Fibroblast of gingiva (primary cell): ENCODE data around the gene C5orf63.
"Not testable (repeated sequence)": the region's sequence is repeated elsewhere in the genome, so short reads cannot be mapped to it uniquely, and the experiment has no call there.

Experiments used
- DNase-seq: peaks from one replicate; pipeline ENCODE4 v3.0.0-alpha.2; 2011; ENCODE audit warnings: low read depth

Gene C5orf63

GRCh38 chr5:127074466-127074865 is 1.2 kb upstream of the C5orf63 start:
- DNase-seq: no peak

- DNase-seq: no peak
Observed at GRCh38 chr5:127070243-127070642, 3.1 kb downstream of the C5orf63 start.

- DNase-seq: peak; percentile 14
Observed at GRCh38 chr5:127068493-127069214, 4.6 kb downstream of the C5orf63 start.

GRCh38 chr5:127066721-127067120 is 6.6 kb downstream of the C5orf63 start:
- no peak for DNase-seq

- DNase-seq: no peak
Observed at GRCh38 chr5:127064253-127064840, 9.0 kb downstream of the C5orf63 start.

- no peak for DNase-seq
Observed at GRCh38 chr5:127063257-127063913, 9.9 kb downstream of the C5orf63 start.

GRCh38 chr5:127061956-127062355 is 11.3 kb downstream of the C5orf63 start:
- DNase-seq: no peak

GRCh38 chr5:127061537-127061936 is 11.8 kb downstream of the C5orf63 start:
- DNase-seq: no peak

- DNase-seq: no peak
Observed at GRCh38 chr5:127060470-127060985, 12.8 kb downstream of the C5orf63 start.

GRCh38 chr5:127056896-127057295 is 16.4 kb downstream of the C5orf63 start:
- no peak for DNase-seq

- DNase-seq: no peak
Observed at GRCh38 chr5:127055880-127056653, 17.2 kb downstream of the C5orf63 start.

- not testable (repeated sequence) for DNase-seq
Observed at GRCh38 chr5:127053551-127053950, 19.8 kb downstream of the C5orf63 start.

- no peak for DNase-seq
Observed at GRCh38 chr5:127053049-127053448, 20.3 kb downstream of the C5orf63 start.

- no peak for DNase-seq
Observed at GRCh38 chr5:127051591-127051990, 21.7 kb downstream of the C5orf63 start.

GRCh38 chr5:127046343-127047072 is 26.8 kb downstream of the C5orf63 start:
- DNase-seq: no peak

GRCh38 chr5:127042593-127042992 is 30.7 kb downstream of the C5orf63 start:
- peak; percentile 41 for DNase-seq

GRCh38 chr5:127041571-127041970 is 31.7 kb downstream of the C5orf63 start:
- DNase-seq: no peak

- no peak for DNase-seq
Observed at GRCh38 chr5:127040796-127041520, 32.3 kb downstream of the C5orf63 start.

- DNase-seq: no peak
Observed at GRCh38 chr5:127038550-127038949, 34.8 kb downstream of the C5orf63 start.

GRCh38 chr5:127031863-127032232 is 41.5 kb downstream of the C5orf63 start:
- no peak for DNase-seq
